Stimulated activated CD8-positive, alpha-beta memory T cell treated with anti-CD3 and anti-CD28 coated beads, Interleukin-2, amount 100 ng/mL, for 48 hours (primary cell): ENCODE measurements around the gene SCAPER.
"Not testable (repeated sequence)": the region's sequence is repeated elsewhere in the genome, so short reads cannot be mapped to it uniquely, and the experiment has no call there.

Experiments used
- DNase-seq, 2 donors: peaks; one replicate each; pipeline ENCODE4 v3.0.0-alpha.2; 2020; ENCODE audit warnings: low read depth in 2 of 2

The SCAPER gene

GRCh38 chr15:76576523-76577279 is 328.4 kb downstream of the SCAPER start:
- no peak for DNase-seq

GRCh38 chr15:76575679-76576078 is 329.5 kb downstream of the SCAPER start:
- no peak for DNase-seq

GRCh38 chr15:76575274-76575673 is 329.9 kb downstream of the SCAPER start:
- no peak for DNase-seq

- DNase-seq: no peak
These were observed 332.2 kb downstream of the SCAPER start for GRCh38 chr15:76572983-76573314.

GRCh38 chr15:76566276-76566675 is 338.9 kb downstream of the SCAPER start:
- no peak for DNase-seq

GRCh38 chr15:76565366-76565765 is 339.8 kb downstream of the SCAPER start:
- no peak for DNase-seq

GRCh38 chr15:76555247-76555646 is 349.9 kb downstream of the SCAPER start:
- DNase-seq: no peak

- DNase-seq: no peak
These were observed 351.6 kb downstream of the SCAPER start for GRCh38 chr15:76553564-76553963.

GRCh38 chr15:76553102-76553501 is 352.0 kb downstream of the SCAPER start:
- DNase-seq: no peak

GRCh38 chr15:76546805-76547204 is 358.3 kb downstream of the SCAPER start:
- no peak for DNase-seq

- DNase-seq: no peak
These were observed 371.1 kb downstream of the SCAPER start for GRCh38 chr15:76533995-76534394.

GRCh38 chr15:76533060-76533820 is 371.9 kb downstream of the SCAPER start:
- no peak for DNase-seq

GRCh38 chr15:76529911-76530310 is 375.2 kb downstream of the SCAPER start:
- no peak for DNase-seq

- DNase-seq: no peak
These were observed 379.0 kb downstream of the SCAPER start for GRCh38 chr15:76526111-76526510.

GRCh38 chr15:76517910-76518309 is 387.2 kb downstream of the SCAPER start:
- DNase-seq: no peak

- no peak for DNase-seq
These were observed 390.9 kb downstream of the SCAPER start for GRCh38 chr15:76514282-76514681.

GRCh38 chr15:76512971-76513370 is 392.2 kb downstream of the SCAPER start:
- DNase-seq: no peak

GRCh38 chr15:76510663-76511062 is 394.5 kb downstream of the SCAPER start:
- DNase-seq: not testable (repeated sequence)

- no peak for DNase-seq
These were observed 401.3 kb downstream of the SCAPER start for GRCh38 chr15:76503804-76504203.

GRCh38 chr15:76503121-76503520 is 402.0 kb downstream of the SCAPER start:
- no peak for DNase-seq

- DNase-seq: no peak
These were observed 402.5 kb downstream of the SCAPER start for GRCh38 chr15:76502678-76503077.

GRCh38 chr15:76502185-76502584 is 403.0 kb downstream of the SCAPER start:
- not testable (repeated sequence) for DNase-seq

- no peak for DNase-seq
These were observed 403.4 kb downstream of the SCAPER start for GRCh38 chr15:76501726-76502125.
